HTR-8/SVneo (cell line): ENCODE data around the gene SLC5A3.

Experiments
- DNase-seq: peaks from one replicate; pipeline ENCODE4 v3.0.0; 2011; ENCODE audit warnings: low spot score, mixed read lengths; ENCODE audit not compliant: insufficient read length
- FAIRE-seq: peaks from 2 replicates; lab custom pipeline; 2011; peaks lifted over from hg19 to GRCh38; lab: Jason Lieb, UNC

The SLC5A3 gene

DNA sequence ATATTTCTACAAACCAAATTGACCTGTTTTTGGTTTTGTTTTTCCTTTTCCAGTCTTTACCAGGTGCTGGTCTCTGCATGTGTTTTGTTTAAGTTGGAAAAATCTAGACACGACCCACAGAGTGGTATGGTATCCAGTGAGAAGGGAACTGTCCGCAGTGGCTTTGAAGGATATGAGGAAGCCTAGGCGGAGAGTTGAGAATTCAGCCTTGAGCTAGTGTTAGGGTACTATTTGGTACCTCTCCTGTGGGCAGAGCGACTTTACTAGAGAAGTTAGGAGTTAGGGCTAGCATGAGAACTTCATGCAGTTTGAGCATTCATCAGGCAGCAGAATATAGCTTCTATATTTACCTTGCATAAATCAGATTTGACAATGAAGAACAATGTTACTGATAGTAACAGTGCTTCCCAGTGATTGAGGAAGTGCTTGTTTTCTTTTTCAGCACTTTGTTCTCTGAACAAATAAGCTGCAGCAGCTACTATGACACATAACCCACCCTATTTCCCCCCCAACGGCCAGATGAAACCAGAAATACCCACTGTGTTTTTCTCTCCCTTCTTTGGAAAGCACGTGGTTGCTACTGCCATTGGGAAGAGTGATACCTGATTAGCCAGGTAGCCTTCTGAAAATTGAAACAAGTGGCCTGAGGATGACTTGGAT lies 19.0 kb downstream of the SLC5A3 start:
- no peak for DNase-seq
- no peak for FAIRE-seq

DNA sequence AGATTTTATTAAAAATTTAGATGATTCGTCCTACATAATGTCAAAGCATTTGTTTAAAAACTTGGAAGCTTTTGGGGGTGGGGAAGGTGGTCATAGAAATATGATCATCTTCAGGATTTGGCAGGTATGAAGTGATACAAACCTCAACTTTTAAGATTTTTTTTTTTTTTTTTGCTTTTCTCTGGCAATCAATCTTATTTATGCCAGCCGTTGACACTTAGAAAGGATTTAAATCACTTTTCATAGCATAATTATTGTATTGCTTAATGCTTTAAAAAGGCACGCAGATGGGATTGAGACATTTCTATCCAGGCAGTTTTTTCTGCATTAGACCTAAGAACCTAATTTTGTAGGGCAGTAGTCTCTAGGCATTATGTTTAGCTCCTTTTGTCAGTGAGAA lies 19.7 kb downstream of the SLC5A3 start:
- FAIRE-seq (no peak), DNase-seq (no peak)

DNA sequence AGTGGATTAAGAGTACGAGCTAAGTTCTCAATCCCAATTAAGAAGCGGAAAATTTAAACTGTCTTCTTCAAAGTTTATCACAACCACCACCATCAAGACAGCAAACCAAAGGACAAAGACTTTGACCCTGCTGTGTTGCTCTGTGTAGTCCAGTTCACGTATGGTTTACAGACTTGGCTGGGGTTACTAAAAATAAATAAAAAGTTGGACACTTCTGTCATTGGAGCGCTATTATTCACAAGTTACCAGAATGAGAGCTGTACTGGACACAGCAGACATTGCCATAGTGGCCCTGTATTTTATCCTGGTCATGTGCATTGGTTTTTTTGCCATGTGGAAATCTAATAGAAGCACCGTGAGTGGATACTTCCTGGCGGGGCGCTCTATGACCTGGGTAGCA lies 21.6 kb downstream of the SLC5A3 start:
- DNase-seq: no peak
- FAIRE-seq: no peak

DNA sequence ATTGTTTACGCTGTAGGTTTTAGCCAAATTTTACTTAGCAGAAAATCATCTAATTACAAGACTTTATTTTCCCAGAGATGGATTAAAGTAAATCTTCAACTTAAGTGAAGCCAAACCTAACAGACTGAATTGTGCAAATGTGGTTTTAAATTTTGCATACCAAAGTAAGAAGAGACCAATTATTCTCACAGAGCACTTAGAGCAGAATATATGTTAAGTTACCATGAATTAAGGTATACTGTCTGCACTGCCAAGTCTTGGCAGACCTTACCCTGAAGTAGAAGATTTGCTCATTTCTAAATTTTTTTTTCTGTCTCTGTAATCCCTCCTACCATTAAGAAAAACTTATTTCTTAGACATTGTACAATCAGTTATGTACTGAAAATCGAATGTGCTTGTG lies 24.1 kb downstream of the SLC5A3 start:
- DNase-seq (no peak), FAIRE-seq (no peak)

DNA sequence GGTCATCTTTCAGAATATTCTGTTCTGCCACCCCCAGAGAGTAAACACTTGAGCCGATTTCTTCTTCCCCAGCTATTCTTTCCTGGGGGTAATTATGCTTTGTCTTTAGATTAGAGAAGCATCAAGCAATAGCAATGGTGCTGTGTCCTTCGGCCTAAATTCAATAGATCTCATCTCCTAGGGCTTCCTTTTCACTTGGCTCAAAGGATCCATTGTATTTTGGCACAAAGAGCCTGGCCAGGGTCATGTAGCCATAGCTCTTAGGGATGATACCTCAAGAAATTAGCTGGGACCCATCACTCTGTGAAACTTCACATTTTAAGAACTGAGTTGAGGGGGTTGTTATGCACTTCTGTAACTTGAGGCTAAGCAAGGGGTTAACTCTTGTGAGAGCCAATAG lies 27.0 kb downstream of the SLC5A3 start:
- no peak for FAIRE-seq
- no peak for DNase-seq

DNA sequence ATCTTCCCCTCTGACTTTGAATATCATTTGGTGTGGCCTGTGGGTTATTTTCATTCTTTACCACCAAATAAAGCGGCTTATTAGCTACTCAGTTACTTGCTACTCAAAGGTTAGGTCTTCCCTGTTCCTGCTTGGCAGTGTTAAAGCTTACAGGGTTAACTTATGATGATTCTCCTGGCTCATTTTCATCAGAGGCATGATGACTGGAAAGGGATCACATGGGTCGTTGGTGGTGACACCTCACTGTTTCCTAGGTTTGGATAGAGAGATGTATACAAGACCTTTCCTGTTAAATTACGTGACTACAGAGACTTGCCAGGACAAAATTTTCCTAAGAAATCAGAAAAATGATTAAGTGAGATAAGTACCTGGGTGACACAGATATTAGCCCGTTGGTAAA lies 27.4 kb downstream of the SLC5A3 start:
- DNase-seq (no peak), FAIRE-seq (no peak)

DNA sequence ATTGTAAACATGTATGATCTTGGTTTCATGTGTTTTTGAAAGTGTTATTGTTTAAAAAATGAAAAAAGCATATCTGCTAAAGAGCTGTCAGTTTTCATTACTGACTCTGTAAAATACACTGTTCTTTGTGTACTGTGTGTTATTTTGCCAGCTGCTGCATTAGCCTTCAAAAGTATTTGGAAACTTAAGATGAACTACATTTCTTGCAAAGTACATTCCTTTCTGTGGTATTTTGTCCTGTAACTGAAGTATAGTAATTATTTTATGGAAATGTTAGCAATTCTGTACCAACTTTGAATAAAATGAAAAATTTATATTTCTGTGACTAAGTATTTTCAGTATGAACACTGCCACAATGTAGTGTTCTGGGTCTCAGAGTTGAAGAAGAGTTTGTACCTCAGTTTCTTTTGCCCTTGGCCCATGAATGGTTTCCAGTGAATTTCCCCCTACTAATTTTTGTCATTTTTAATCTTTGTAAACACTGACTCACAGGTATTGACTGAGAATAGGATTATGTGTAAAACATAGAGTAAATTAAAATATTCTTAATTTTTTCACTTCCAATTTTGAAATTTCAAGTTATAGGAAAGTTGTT lies 32.7 kb downstream of the SLC5A3 start:
- no peak for FAIRE-seq
- no peak for DNase-seq

DNA sequence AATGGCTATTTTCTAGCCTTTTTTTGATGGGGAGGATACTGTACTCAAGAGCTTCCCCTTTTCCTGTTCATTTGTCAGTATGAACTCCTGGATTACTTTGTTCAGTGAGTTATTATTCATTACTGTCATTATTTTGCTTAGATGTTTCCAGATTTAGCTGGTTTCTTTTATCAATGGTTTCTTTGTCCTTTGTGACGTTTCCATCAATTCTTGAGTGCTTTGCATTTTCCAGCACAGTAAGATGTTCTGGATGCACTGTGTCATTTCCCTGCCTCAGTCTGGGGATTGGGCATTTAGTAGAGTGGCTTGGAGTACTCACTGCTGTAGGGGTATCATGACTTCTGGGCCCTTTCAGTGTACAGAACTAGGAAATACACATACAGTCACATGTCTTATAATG lies 34.2 kb downstream of the SLC5A3 start:
- FAIRE-seq (no peak), DNase-seq (no peak)

DNA sequence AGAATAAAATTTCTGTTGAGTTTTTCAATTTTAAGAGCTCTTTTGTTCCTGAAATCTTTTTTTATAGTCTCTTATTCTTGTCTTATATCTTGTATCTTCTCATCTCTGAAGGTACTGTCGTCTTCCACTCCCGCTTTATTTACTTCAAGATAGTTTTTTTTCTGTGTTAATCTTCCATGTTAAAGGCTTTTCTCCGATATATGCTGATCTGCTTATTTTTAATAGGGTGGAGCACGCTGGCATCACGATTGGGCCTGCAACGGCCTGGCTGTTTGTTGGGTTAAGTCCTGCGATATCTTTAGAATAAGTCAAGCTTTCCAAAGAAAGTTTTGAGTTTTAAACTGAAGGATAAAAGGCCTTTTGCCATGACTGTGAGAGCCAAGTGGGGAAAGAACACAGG lies 35.7 kb downstream of the SLC5A3 start:
- DNase-seq (no peak), FAIRE-seq (no peak)

DNA sequence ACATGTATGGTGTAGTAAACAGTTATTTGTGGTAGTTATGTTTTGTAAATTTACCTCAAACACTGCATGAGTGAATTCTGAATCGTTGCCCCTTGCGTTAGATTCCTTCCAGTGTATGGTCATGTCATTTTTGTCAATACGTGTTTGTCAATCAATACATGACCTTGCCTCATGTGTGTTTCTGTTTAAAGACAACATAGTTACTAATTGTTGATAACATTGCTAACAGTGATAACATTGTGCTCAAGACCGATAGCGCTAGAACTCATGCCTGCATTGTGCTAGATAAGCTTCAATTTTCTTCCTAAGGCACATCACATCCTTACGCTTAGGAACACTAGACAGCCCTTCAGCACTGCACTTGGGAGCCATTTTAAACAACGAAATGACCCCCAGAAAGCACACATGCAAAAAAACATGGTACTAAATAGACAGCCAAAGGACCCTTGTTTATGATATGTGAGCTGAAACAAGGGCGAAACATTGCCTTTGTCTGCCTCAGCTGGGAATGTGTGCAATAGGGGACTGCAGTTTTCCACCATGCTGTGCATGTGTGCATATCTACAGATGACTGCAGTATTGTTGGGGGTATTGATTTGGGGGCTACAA lies 37.3 kb downstream of the SLC5A3 start:
- no peak for FAIRE-seq

DNA sequence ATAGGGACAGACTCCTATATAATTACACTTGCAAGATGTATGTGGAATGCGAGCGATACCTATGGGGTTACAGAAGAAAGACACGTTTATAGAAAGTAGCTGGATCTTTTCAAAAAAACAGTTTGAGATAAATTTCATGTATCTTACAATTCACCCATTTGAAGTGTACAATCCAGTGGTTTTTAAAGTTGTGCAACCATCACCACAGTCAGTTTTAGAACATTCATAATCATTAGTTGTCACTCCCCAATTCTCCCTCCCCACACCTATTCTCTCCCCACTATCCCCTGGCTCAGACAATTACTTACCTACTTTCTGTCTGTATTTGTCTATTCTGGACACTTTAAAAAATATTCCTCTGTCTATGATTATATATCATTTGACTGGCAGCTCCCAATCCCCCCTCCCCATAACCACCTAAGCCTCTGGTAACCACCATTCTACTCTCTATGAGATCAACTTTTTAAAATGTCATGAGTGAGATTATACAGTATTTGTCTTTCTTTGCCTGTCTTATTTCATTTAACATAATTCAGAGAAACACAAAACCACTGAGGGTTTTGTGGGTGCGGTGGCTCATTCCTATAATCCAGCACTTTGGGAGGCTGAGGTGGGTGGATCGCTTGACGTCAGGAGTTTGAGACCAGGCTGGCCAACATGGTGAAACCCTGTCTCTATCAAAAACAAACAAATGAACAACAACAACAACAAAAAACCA lies 39.1 kb downstream of the SLC5A3 start:
- FAIRE-seq (no peak), DNase-seq (no peak)

More for the DNA sequence above, 37.3 kb downstream of the SLC5A3 start:
- no peak for DNase-seq

DNA sequence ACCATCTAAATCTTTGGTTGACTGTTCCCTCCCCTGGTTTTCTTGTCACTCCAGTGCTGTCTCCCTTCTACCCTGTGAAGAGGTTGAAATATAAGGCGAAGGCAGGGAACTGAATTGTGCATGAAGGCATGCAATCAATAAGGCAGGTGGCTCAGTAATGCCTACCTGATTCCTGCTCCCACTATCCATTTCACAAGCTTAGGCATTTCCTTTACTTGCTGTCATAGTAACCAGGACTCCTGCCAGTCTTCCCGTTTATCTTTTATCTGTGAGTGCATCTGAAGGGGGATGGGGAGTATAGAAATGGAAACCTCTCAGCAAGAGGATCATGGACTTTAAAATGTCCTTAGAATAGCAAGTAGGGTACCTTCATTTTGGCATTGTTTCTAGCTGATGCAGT lies 40.5 kb downstream of the SLC5A3 start:
- FAIRE-seq (no peak), DNase-seq (no peak)

DNA sequence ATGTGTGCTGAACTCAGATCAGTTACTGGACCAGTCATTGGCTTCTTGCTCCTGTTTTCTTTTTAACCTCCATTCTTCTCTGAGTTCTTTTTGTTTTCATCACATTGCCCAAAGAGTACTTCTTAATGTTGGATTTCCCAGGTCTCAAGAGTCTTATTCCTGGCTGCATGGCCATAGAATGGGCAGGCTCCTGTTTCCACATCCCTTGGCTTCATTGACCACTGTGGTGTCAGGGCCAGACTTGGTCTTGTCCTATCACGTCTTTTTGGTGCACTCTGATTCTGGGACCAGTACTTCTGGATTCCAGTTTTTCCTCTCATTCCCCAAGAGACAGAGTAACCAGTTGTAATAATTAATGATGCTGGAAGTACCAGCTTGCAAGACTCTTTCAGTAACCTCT lies 41.8 kb downstream of the SLC5A3 start:
- no peak for FAIRE-seq
- DNase-seq: no peak

DNA sequence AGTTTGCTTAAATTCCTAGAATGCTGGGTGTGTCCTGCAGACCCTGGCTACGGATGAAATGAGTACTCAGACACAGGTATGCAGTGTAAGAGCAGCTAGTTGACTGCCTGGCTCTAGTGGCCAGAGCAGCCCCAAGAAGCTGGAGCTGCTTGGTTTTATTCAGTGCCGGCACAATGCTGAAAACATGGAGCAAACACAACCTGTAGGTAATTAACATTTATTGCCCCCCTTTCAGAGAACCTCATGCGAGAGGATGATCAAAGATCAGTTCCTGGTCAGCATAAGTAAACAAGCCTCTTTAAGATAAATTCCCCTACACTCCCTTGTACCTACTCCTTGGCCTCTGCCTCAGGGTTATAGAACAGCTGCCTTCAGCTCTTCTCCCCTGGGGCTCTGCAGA lies 43.2 kb downstream of the SLC5A3 start:
- no peak for FAIRE-seq
- no peak for DNase-seq

DNA sequence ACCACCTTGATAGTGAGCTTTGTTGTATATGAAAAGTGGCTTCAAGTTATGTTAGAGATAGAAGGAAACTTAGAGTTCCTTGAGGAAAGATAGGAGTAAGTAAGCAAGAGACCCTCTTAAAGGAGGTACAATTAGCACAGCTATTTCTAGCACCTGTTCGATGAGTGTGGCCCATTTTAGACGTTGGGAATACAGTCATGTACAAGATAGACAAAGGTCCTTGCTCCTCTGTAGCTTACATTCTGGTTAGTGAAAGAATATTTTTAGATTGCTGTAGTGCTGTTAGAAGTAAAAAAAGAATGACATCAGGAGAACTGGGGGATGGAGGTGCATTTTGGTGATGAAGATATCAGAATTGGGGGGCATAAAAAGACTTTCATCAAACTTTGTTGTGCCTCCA lies 47.5 kb downstream of the SLC5A3 start:
- DNase-seq (no peak), FAIRE-seq (no peak)

DNA sequence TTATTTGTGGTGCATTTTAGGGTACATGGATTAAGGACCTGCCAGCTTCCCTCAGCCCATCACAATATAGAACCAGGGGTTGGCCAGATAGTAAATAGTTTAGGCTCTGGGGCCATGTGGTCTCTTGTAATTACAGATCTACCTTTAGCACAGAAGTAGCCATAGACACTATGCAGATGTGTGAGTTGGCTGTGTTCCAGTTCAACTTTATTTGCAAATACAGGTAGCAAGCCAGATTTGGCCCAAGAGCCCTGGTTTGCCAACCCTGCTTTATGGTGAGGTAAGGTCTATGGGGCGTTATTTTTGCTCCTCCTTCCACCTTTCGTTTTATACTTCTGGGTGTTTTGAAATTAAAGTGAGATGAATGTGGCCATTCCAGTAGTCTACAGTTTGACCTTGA lies 48.7 kb downstream of the SLC5A3 start:
- FAIRE-seq (no peak), DNase-seq (no peak)
